ENCODE measurements around the gene FGF4.

Gene FGF4

GRCh38 chr11:69800278-69800677 lies 25.1 kb upstream of the FGF4 start:
- no peak overlapping the region for H3K4me3 ChIP-seq (ENCODE audit: low read depth, low read length)
- TF ChIP-seq CTCF (IDR thresholded peaks at IDR 0.05; ENCODE audit: borderline replicate concordance, insufficient read depth, low read depth, low read length), result no peak

DNA sequence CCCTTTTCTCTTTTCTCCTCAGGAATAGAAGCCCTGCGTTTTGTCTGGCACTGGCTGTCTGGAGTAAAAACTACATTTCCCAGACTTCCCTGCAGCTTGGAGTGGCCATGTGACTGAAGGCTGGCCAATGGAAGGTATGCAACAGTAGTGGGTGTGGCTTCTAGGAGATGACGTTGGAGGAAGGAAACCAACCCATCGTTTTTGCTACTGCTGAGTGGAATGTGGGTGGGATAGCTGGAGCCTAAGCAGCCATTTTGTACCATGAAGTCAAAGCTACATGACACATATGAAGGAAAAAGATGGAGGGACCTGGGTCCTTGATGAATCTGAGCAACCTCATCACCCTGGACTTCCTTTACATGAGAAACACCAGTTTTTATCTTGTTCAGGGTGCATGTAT lies 24.4 kb upstream of the FGF4 start:
- TF ChIP-seq CTCF (IDR thresholded peaks at IDR 0.05; ENCODE audit: borderline replicate concordance, insufficient read depth, low read depth, low read length), result no peak
- H3K4me3 ChIP-seq (ENCODE audit: low read depth, low read length), result no peak overlapping the region

GRCh38 chr11:69799097-69799496 lies 24.0 kb upstream of the FGF4 start:
- H3K4me3 ChIP-seq (ENCODE audit: low read depth, low read length), result no peak overlapping the region
- no peak for TF ChIP-seq CTCF (IDR thresholded peaks at IDR 0.05; ENCODE audit: borderline replicate concordance, insufficient read depth, low read depth, low read length)

- no peak overlapping the region for H3K4me3 ChIP-seq (ENCODE audit: low read depth, low read length)
- TF ChIP-seq CTCF (IDR thresholded peaks at IDR 0.05; ENCODE audit: borderline replicate concordance, insufficient read depth, low read depth, low read length), result no peak
Observed at GRCh38 chr11:69797737-69798528, 22.8 kb upstream of the FGF4 start.

- no peak overlapping the region for H3K4me3 ChIP-seq (ENCODE audit: low read depth, low read length)
- TF ChIP-seq CTCF (IDR thresholded peaks at IDR 0.05; ENCODE audit: borderline replicate concordance, insufficient read depth, low read depth, low read length), result no peak
Observed at GRCh38 chr11:69797156-69797555, 22.0 kb upstream of the FGF4 start.

GRCh38 chr11:69796063-69796462 lies 20.9 kb upstream of the FGF4 start:
- no peak overlapping the region for H3K4me3 ChIP-seq (ENCODE audit: low read depth, low read length)
- no peak for TF ChIP-seq CTCF (IDR thresholded peaks at IDR 0.05; ENCODE audit: borderline replicate concordance, insufficient read depth, low read depth, low read length)
